Smooth muscle cell (in vitro differentiated cells): Measurements from ENCODE around the gene EFCAB14. TPM values are rescaled to one million over a fixed set of nuclear protein-coding genes. Genes with fewer than 3 reads are reported as not detected.
"Not testable (repeated sequence)": the region's sequence is repeated elsewhere in the genome, so short reads cannot be mapped to it uniquely, and the experiment has no call there.

Experiments used
- DNase-seq: peaks from one replicate; lab custom pipeline; 2025; ENCODE audit not compliant: unreplicated experiment; lab: John Stamatoyannopoulos, UW
- H2AFZ ChIP-seq: fragments of 200-600 bp; sonication (generic); 2 replicates; pipeline ENCODE4 v1.6.0; 2016; ENCODE audit warnings: antibody characterized with exemption, low read depth, mild to moderate bottlenecking
- H3F3A ChIP-seq: fragments of 200-600 bp; sonication (generic); 2 replicates; pipeline ENCODE4 v1.6.0; 2017; ENCODE audit warnings: antibody characterized with exemption, low read depth
- H3K27ac ChIP-seq: fragments of 200-600 bp; sonication (generic); 2 replicates; pipeline ENCODE4 v1.5.1; 2016; ENCODE audit warnings: low read depth, mild to moderate bottlenecking
- H3K27me3 ChIP-seq: fragments of 200-600 bp; sonication (generic); 2 replicates; pipeline ENCODE4 v1.6.1; 2016; ENCODE audit warnings: low read depth, mild to moderate bottlenecking
- H3K36me3 ChIP-seq: fragments of 200-600 bp; sonication (generic); 2 replicates; pipeline ENCODE4 v1.5.1; 2016; ENCODE audit warnings: low read depth
- H3K4me1 ChIP-seq: fragments of 200-600 bp; sonication (generic); 2 replicates; pipeline ENCODE4 v1.5.1; 2016; ENCODE audit warnings: low read depth
- H3K4me2 ChIP-seq: fragments of 200-600 bp; sonication (generic); 2 replicates; pipeline ENCODE4 v1.6.0; 2016; ENCODE audit warnings: mild to moderate bottlenecking
- H3K4me3 ChIP-seq: fragments of 200-600 bp; sonication (generic); 2 replicates; pipeline ENCODE4 v1.5.1; 2016; ENCODE audit warnings: mild to moderate bottlenecking
- H3K79me2 ChIP-seq: fragments of 200-600 bp; sonication (generic); 2 replicates; pipeline ENCODE4 v1.6.0; 2016; ENCODE audit warnings: low read depth, mild to moderate bottlenecking
- H3K9ac ChIP-seq: fragments of 200-600 bp; sonication (generic); 2 replicates; pipeline ENCODE4 v1.6.0; 2016; ENCODE audit warnings: low read depth
- H3K9me3 ChIP-seq: fragments of 200-600 bp; sonication (generic); replicated peaks from 2 replicates; pipeline ENCODE4 v1.5.1; 2016; ENCODE audit warnings: low read depth
- H4K20me1 ChIP-seq: fragments of 200-600 bp; sonication (generic); 2 replicates; pipeline ENCODE4 v1.6.0; 2016; ENCODE audit warnings: low read depth
- CTCF ChIP-seq: fragments of 200-600 bp; sonication (generic); IDR thresholded peaks from 2 replicates; pipeline ENCODE4 v1.5.1; 2017; ENCODE audit warnings: borderline replicate concordance, mild to moderate bottlenecking, antibody characterized with exemption; ENCODE audit not compliant: insufficient read depth, poor library complexity, severe bottlenecking
- WGBS: methylation state at CpG from one replicate; pipeline ENCODE4 v1.1.7; 2016; ENCODE audit warnings: low lambda C conversion rate; 5-methylcytosine and 5-hydroxymethylcytosine counted together
- polyA plus RNA-seq: library from polyadenylated mRNA; unstranded; fragments of >200 nt; fragmentation: Nextera tagmentation; extraction: Ambion mirVana; gene quantifications from 2 replicates; pipeline ENCODE4 v1.2.1, GENCODE V29; 2016
- total RNA-seq: library from RNA; depleted of rRNA; stranded (reverse); fragments of >200 nt; gene quantifications from 2 replicates; pipeline ENCODE4 v1.2.3, GENCODE V29; 2014

Gene EFCAB14
- total and polyA plus RNA-seq, 2 experiments from 2014 or later: 28.6 to 62.8 TPM

DNA sequence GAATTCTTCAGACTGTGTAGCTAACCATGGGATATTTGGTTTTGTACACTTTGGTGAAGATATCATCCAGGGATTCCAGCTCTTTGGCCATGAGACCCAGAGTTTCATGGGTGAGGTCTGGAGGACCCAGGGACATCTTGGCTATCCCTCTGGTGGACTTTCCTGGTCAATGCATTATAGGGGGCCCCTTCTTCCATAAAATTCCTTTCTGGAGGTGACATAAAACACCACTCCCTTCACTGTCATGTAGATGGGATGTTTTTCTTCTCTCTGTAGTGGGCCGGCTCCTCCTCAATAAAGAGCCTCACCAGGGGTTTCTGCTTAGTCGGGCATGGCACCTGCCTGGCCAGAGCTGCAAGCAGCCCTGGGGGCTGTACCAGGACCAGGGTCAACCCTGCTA, 52.9 kb downstream of the EFCAB14 start:
- TF ChIP-seq CTCF: no peak
- H3K4me2 ChIP-seq: no peak overlapping the region
- WGBS: 81% methylated on average over 2 of the region's 2 CpGs

DNA sequence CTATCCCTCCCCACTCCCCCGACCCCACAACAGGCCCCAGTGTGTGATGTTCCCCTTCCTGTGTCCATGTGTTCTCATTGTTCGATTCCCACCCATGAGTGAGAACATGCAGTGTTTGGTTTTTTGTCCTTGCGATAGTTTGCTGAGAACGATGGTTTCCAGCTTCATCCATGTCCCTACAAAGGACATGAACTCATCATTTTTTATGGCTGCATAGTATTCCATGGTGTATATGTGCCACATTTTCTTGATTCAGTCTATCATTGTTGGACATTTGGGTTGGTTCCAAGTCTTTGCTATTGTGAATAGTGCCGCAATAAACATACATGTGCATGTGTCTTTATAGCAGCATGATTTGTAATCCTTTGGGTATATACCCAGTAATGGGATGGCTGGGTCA, 56.0 kb downstream of the EFCAB14 start:
- H3K79me2 ChIP-seq, H3K4me2 ChIP-seq, H3K27me3 ChIP-seq, H3K4me3 ChIP-seq, H3K9me3 ChIP-seq, H2AFZ ChIP-seq, H3F3A ChIP-seq, H3K27ac ChIP-seq, H4K20me1 ChIP-seq, H3K36me3 ChIP-seq, H3K4me1 ChIP-seq, DNase-seq, H3K9ac ChIP-seq: not testable (repeated sequence)
- 89% methylated on average over 5 of the region's 5 CpGs for WGBS

More for the DNA sequence above, 52.9 kb downstream of the EFCAB14 start:
- Histone ChIP-seq H3K9ac (no peak overlapping the region), H3K79me2 (no peaks in the 10 kb centered on the region), H2AFZ (no peak overlapping the region), H3K27me3 (no peaks in the 10 kb centered on the region), H3K4me3 (no peak overlapping the region), H4K20me1 (no peaks in the 10 kb centered on the region), H3K4me1 (peaks cover 14% of the 10 kb centered on the region), H3F3A (peaks cover 10% of the 10 kb centered on the region), H3K36me3 (peaks cover 8% of the 10 kb centered on the region), H3K9me3 (no peaks in the 10 kb centered on the region), H3K27ac (no peak overlapping the region)
- DNase-seq: no peak

GRCh38 chr1:46660116-46660515, 58.8 kb downstream of the EFCAB14 start:
- not testable (repeated sequence) for H3K4me1 ChIP-seq, H3K4me3 ChIP-seq
- WGBS: 95% methylated on average over 5 of the region's 5 CpGs

DNA sequence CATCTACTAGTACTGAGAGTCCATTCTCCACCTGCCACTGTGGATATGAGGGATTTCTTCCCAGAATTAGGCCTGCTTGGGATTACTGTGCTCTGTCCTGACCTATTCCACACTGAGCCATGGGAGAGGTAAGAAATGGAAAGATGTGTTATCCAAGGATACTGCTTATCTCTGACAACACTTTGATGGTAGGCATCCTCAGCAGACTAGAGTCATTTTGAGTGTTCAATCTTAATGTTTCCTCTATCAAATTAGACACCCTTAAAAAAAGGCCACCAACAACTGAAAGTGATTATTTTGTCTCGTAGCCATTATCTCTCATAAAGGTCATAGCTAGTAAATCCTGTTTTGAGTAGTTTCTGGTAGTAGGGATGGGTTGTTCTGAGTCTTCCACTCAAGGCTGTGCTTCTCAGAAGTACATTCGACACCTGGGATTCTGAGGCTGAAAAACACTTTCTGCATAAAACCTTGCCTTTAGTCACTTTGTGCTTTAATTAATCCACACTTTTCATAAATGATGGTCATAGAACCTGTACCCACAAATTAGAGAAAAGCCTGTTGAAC, 59.5 kb downstream of the EFCAB14 start:
- TF ChIP-seq CTCF: no peak
- H3K4me1 ChIP-seq: no peaks in the 10 kb centered on the region
- no peak for DNase-seq
- H2AFZ ChIP-seq: no peak overlapping the region
- no peaks in the 10 kb centered on the region for H3K79me2 ChIP-seq
- no peaks in the 10 kb centered on the region for H3K9me3 ChIP-seq
- no peak overlapping the region for H3K27ac ChIP-seq
- H3K36me3 ChIP-seq: peaks cover 13% of the 10 kb centered on the region
- 90% methylated on average over 2 of the region's 2 CpGs for WGBS
- H3K4me3 ChIP-seq: no peak overlapping the region
- H3F3A ChIP-seq: no peaks in the 10 kb centered on the region
- no peak overlapping the region for H3K4me2 ChIP-seq
- no peak overlapping the region for H3K9ac ChIP-seq
- H4K20me1 ChIP-seq: no peaks in the 10 kb centered on the region
- no peaks in the 10 kb centered on the region for H3K27me3 ChIP-seq

More at GRCh38 chr1:46660116-46660515, 58.8 kb downstream of the EFCAB14 start:
- not testable (repeated sequence) for DNase-seq, H3K27me3 ChIP-seq, H4K20me1 ChIP-seq, H3K9ac ChIP-seq, H2AFZ ChIP-seq, H3K27ac ChIP-seq, H3K4me2 ChIP-seq, H3K79me2 ChIP-seq, H3F3A ChIP-seq, H3K9me3 ChIP-seq
- peaks cover 13% of the 10 kb centered on the region for H3K36me3 ChIP-seq

GRCh38 chr1:46657775-46658174, 61.1 kb downstream of the EFCAB14 start:
- Histone ChIP-seq H2AFZ (no peak overlapping the region), H3K9ac (no peak overlapping the region), H3K4me2 (no peak overlapping the region), H3K27ac (no peak overlapping the region), H3K27me3 (no peaks in the 10 kb centered on the region), H3K79me2 (no peaks in the 10 kb centered on the region), H3K9me3 (no peaks in the 10 kb centered on the region), H3F3A (no peaks in the 10 kb centered on the region), H4K20me1 (no peaks in the 10 kb centered on the region), H3K4me1 (no peaks in the 10 kb centered on the region), H3K4me3 (no peak overlapping the region), H3K36me3 (peaks cover 13% of the 10 kb centered on the region)
- WGBS: 88% methylated on average over 1 of the region's 1 CpG
- no peak for TF ChIP-seq CTCF
- DNase-seq: no peak
